ENCODE measurements around the gene S100A16. TPM values are rescaled to one million over a fixed set of nuclear protein-coding genes. Genes with fewer than 3 reads are reported as not detected.
"Not testable (repeated sequence)": the region's sequence is repeated elsewhere in the genome, so short reads cannot be mapped to it uniquely, and the experiment has no call there.

Gene S100A16
- polyA plus RNA-seq, 6 donors from 2014 or later: not detected

GRCh38 chr1:153608089-153608682 is 4.8 kb downstream of the S100A16 start:
- ATAC-seq (ENCODE audit: low read depth in 2 of 2) (no peak), DNase-seq (no peak)
- H3K4me3 Mint-ChIP-seq: no peak overlapping the region
- no peaks in the 10 kb centered on the region for H3K4me1 Mint-ChIP-seq
- no peaks in the 10 kb centered on the region for H3K36me3 Mint-ChIP-seq
- no peaks in the 10 kb centered on the region for H3K9me3 Mint-ChIP-seq
- peak overlapping the region in 1 of 6 donors; percentile 27 for H3K27ac Mint-ChIP-seq
- H3K27me3 Mint-ChIP-seq: no peaks in the 10 kb centered on the region

DNA sequence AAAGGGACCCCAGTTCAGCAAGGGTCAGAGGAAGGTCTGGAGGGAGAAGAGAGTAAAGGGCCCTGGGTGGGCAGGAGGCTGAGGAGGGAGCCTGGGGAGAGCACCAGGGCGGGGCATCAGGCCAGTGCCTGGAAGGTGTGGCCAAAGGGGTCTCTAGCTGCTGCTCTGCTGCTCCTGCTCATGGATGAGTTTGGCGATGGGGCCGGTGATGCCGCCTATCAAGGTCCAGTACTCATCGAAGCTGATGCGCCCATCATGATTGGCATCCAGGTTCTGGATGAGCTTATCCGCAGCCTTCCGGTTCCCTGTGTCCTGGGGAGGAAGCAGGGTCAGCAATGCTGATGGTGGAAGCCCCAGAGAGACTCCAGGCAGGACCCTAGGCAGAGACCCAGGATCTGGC is 5.6 kb downstream of the S100A16 start:
- Mint-ChIP-seq H3K4me3 (no peak overlapping the region), H3K27me3 (no peaks in the 10 kb centered on the region), H3K4me1 (peaks cover 3 to 5% (median 4%) of the 10 kb centered on the region in 3 donors), H3K36me3 (no peaks in the 10 kb centered on the region), H3K9me3 (no peaks in the 10 kb centered on the region), H3K27ac (peak overlapping the region in 1 of 6 donors; percentile 16)
- DNase-seq (no peak), ATAC-seq (ENCODE audit: low read depth in 2 of 2) (no peak)

GRCh38 chr1:153606194-153606593 is 6.7 kb downstream of the S100A16 start:
- Mint-ChIP-seq H3K36me3 (no peaks in the 10 kb centered on the region), H3K27ac (no peak overlapping the region)

DNA sequence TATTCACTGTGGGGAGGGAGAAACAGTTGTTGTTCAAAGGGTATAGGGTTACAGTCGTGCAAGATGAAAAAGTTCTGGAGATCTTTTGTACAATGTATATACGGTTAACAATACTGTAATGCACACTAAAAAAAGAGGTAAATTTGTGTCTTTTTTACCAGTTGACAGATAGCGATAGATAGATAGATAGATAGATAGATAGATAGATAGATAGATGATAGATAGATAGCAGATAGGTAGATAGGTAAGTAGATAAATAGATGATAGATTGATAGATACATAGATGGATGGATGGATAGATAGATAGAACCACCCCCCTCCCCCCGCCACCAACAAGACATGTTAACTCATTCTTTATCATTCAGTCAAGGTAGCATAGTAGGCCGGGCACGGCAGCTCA is 10.2 kb downstream of the S100A16 start:
- H3K27me3 Mint-ChIP-seq: no peaks in the 10 kb centered on the region
- no peak for ATAC-seq (ENCODE audit: low read depth in 2 of 2)
- no peak for DNase-seq
- H3K27ac Mint-ChIP-seq: peak overlapping the region in 1 of 6 donors; percentile 22
- H3K4me3 Mint-ChIP-seq: no peak overlapping the region
- H3K36me3 Mint-ChIP-seq: no peaks in the 10 kb centered on the region
- no peaks in the 10 kb centered on the region for H3K9me3 Mint-ChIP-seq
- H3K4me1 Mint-ChIP-seq: peaks cover 19 to 40% (median 29%) of the 10 kb centered on the region in 3 donors

More at GRCh38 chr1:153606194-153606593, 6.7 kb downstream of the S100A16 start:
- H3K9me3 Mint-ChIP-seq: no peaks in the 10 kb centered on the region
- H3K4me3 Mint-ChIP-seq: no peak overlapping the region
- H3K4me1 Mint-ChIP-seq: peaks cover 4 to 16% (median 10%) of the 10 kb centered on the region in 3 donors
- DNase-seq (no peak), ATAC-seq (ENCODE audit: low read depth in 2 of 2) (no peak)
- H3K27me3 Mint-ChIP-seq: no peaks in the 10 kb centered on the region

GRCh38 chr1:153599847-153600246 is 13.1 kb downstream of the S100A16 start:
- Mint-ChIP-seq H3K27me3 (no peaks in the 10 kb centered on the region), H3K4me1 (peaks cover 22 to 58% (median 48%) of the 10 kb centered on the region in 3 donors), H3K4me3 (peak overlapping the region in 1 of 8 donors; percentile 61), H3K36me3 (no peaks in the 10 kb centered on the region), H3K27ac (peak overlapping the region in 4 of 6 donors; percentile 56 to 96 (median 91)), H3K9me3 (no peaks in the 10 kb centered on the region)
- no peak for ATAC-seq (ENCODE audit: low read depth in 2 of 2)
- no peak for DNase-seq

GRCh38 chr1:153598309-153599172 is 14.4 kb downstream of the S100A16 start:
- no peaks in the 10 kb centered on the region for H3K27me3 Mint-ChIP-seq
- H3K4me1 Mint-ChIP-seq: peaks cover 22 to 58% (median 48%) of the 10 kb centered on the region in 3 donors
- H3K4me3 Mint-ChIP-seq: peak overlapping the region in 7 of 8 donors; percentile 10 to 87 (median 76)
- DNase-seq (peak; percentile 85), ATAC-seq (ENCODE audit: low read depth in 2 of 2) (peak; percentile 97 to 98)
- H3K9me3 Mint-ChIP-seq: no peaks in the 10 kb centered on the region
- H3K27ac Mint-ChIP-seq: peak overlapping the region; percentile 96 to 100 (median 98)
- H3K36me3 Mint-ChIP-seq: no peaks in the 10 kb centered on the region

GRCh38 chr1:153597206-153597605 is 15.7 kb downstream of the S100A16 start:
- DNase-seq (no peak), ATAC-seq (ENCODE audit: low read depth in 2 of 2) (no peak)
- H3K36me3 Mint-ChIP-seq: no peaks in the 10 kb centered on the region
- no peaks in the 10 kb centered on the region for H3K27me3 Mint-ChIP-seq
- no peaks in the 10 kb centered on the region for H3K9me3 Mint-ChIP-seq
- H3K4me1 Mint-ChIP-seq: peaks cover 18 to 51% (median 43%) of the 10 kb centered on the region in 3 donors
- H3K27ac Mint-ChIP-seq: peak overlapping the region; percentile 96 to 100 (median 98)
- peak overlapping the region in 3 of 8 donors; percentile 20 to 49 (median 45) for H3K4me3 Mint-ChIP-seq

DNA sequence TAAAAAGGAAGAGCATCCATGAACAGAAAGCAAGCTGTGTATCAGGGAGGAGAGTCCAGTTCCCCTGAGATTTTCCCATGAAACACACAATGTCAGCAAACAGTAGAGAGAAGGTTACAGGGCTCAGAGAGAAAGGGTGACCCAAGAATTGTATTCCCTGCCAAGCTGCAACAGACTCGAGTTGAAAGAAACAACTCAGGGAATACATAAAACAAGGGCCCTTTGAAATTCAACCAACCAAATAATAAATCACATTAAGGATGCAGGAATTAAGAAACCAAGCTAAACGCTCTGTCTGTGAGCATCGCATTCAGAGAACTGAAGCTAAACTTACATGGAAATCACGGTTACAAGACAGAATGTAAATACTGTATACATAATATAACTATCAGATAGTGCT is 20.2 kb downstream of the S100A16 start:
- H3K27me3 Mint-ChIP-seq: no peaks in the 10 kb centered on the region
- no peaks in the 10 kb centered on the region for H3K36me3 Mint-ChIP-seq
- H3K27ac Mint-ChIP-seq: peak overlapping the region in 1 of 6 donors; percentile 74
- peaks cover 3 to 18% (median 17%) of the 10 kb centered on the region in 3 donors for H3K4me1 Mint-ChIP-seq
- no peak overlapping the region for H3K4me3 Mint-ChIP-seq
- ATAC-seq (ENCODE audit: low read depth in 2 of 2): no peak
- DNase-seq: no peak
- no peaks in the 10 kb centered on the region for H3K9me3 Mint-ChIP-seq

GRCh38 chr1:153588482-153588881 is 24.5 kb downstream of the S100A16 start:
- DNase-seq (no peak), ATAC-seq (ENCODE audit: low read depth in 2 of 2) (no peak)
- Mint-ChIP-seq H3K36me3 (no peaks in the 10 kb centered on the region), H3K4me1 (no peaks in the 10 kb centered on the region), H3K4me3 (no peak overlapping the region), H3K27me3 (peaks cover 0 to 4% (median 0%) of the 10 kb centered on the region in 3 donors), H3K9me3 (no peaks in the 10 kb centered on the region), H3K27ac (peak overlapping the region in 1 of 6 donors; percentile 34)

GRCh38 chr1:153588033-153588432 is 24.9 kb downstream of the S100A16 start:
- H3K36me3 Mint-ChIP-seq; DNase-seq; H3K4me3 Mint-ChIP-seq; ATAC-seq (ENCODE audit: low read depth in 2 of 2); H3K9me3 Mint-ChIP-seq; H3K27me3 Mint-ChIP-seq; H3K4me1 Mint-ChIP-seq: not testable (repeated sequence)
- peak overlapping the region in 1 of 6 donors; percentile 34 for H3K27ac Mint-ChIP-seq

GRCh38 chr1:153587314-153587713 is 25.6 kb downstream of the S100A16 start:
- ATAC-seq (ENCODE audit: low read depth in 2 of 2) (no peak), DNase-seq (no peak)
- Mint-ChIP-seq H3K27ac (peak overlapping the region in 1 of 6 donors; percentile 22), H3K9me3 (no peaks in the 10 kb centered on the region), H3K27me3 (peaks cover 0 to 4% (median 0%) of the 10 kb centered on the region in 3 donors), H3K36me3 (no peaks in the 10 kb centered on the region), H3K4me3 (no peak overlapping the region), H3K4me1 (no peaks in the 10 kb centered on the region)

- ATAC-seq (ENCODE audit: low read depth in 2 of 2) (no peak), DNase-seq (no peak)
- H3K4me3 Mint-ChIP-seq: no peak overlapping the region
- H3K27ac Mint-ChIP-seq: peak overlapping the region in 3 of 6 donors; percentile 17 to 59 (median 57)
- H3K9me3 Mint-ChIP-seq: no peaks in the 10 kb centered on the region
- peaks cover 0 to 4% (median 0%) of the 10 kb centered on the region in 3 donors for H3K27me3 Mint-ChIP-seq
- no peaks in the 10 kb centered on the region for H3K4me1 Mint-ChIP-seq
- no peaks in the 10 kb centered on the region for H3K36me3 Mint-ChIP-seq
These were observed 26.6 kb downstream of the S100A16 start for GRCh38 chr1:153586347-153586746.

- no peaks in the 10 kb centered on the region for H3K9me3 Mint-ChIP-seq
- H3K36me3 Mint-ChIP-seq: no peaks in the 10 kb centered on the region
- ATAC-seq (ENCODE audit: low read depth in 2 of 2): no peak
- H3K27ac Mint-ChIP-seq: no peak overlapping the region
- H3K27me3 Mint-ChIP-seq: peaks cover 0 to 4% (median 0%) of the 10 kb centered on the region in 3 donors
- no peaks in the 10 kb centered on the region for H3K4me1 Mint-ChIP-seq
- no peak for DNase-seq
- H3K4me3 Mint-ChIP-seq: no peak overlapping the region
These were observed 27.9 kb downstream of the S100A16 start for GRCh38 chr1:153585006-153585405.

GRCh38 chr1:153583976-153584375 is 29.0 kb downstream of the S100A16 start:
- H3K27me3 Mint-ChIP-seq: peaks cover 4 to 5% (median 5%) of the 10 kb centered on the region in 3 donors
- DNase-seq (no peak), ATAC-seq (ENCODE audit: low read depth in 2 of 2) (no peak)
- no peaks in the 10 kb centered on the region for H3K36me3 Mint-ChIP-seq
- no peak overlapping the region for H3K4me3 Mint-ChIP-seq
- H3K4me1 Mint-ChIP-seq: no peaks in the 10 kb centered on the region
- H3K9me3 Mint-ChIP-seq: no peaks in the 10 kb centered on the region
- H3K27ac Mint-ChIP-seq: no peak overlapping the region
